Activated CD8-positive, alpha-beta memory T cell treated with anti-CD3 and anti-CD28 coated beads, Interleukin-2, amount 10 ng/mL, durations not matched to agents 7 days and 5 days (primary cell): ENCODE results near the gene PDE4D. TPM values are rescaled to one million over a fixed set of nuclear protein-coding genes. Genes with fewer than 3 reads are reported as not detected.
"Not testable (repeated sequence)": the region's sequence is repeated elsewhere in the genome, so short reads cannot be mapped to it uniquely, and the experiment has no call there.

Experiments
- ATAC-seq: fragments of 150-1000 bp; cut with Tn5 transposase; one replicate; pipeline ENCODE4 v1.10.0; 2021; ENCODE audit warnings: moderate library complexity
- CTCF ChIA-PET: fragments of 350-600 bp; sonication (Branson Sonifier 250); formaldehyde crosslinking; loops from one replicate; lab custom pipeline; 2021; ENCODE audit warnings: antibody characterized with exemption; lab: Charles Lee
- DNase-seq: peaks from one replicate; pipeline ENCODE4 v3.0.0-alpha.2; 2020
- H3K27ac Mint-ChIP-seq: one replicate; pipeline ENCODE4 v1.8.0; 2021; ENCODE audit warnings: mild to moderate bottlenecking, mixed read lengths
- H3K27me3 Mint-ChIP-seq: one replicate; pipeline ENCODE4 v1.8.0; 2021; ENCODE audit warnings: mixed read lengths
- H3K36me3 Mint-ChIP-seq: one replicate; pipeline ENCODE4 v1.8.0; 2021; ENCODE audit warnings: mild to moderate bottlenecking, mixed read lengths
- H3K4me1 Mint-ChIP-seq: one replicate; pipeline ENCODE4 v1.8.0; 2021; ENCODE audit warnings: mixed read lengths
- H3K4me3 Mint-ChIP-seq: one replicate; pipeline ENCODE4 v1.8.0; 2021; ENCODE audit warnings: mild to moderate bottlenecking, moderate library complexity, mixed read lengths
- H3K9me3 Mint-ChIP-seq: one replicate; pipeline ENCODE4 v1.8.0; 2022; ENCODE audit warnings: low read depth, mixed read lengths
- total RNA-seq, 2 experiments: library from RNA; stranded (reverse); gene quantifications; one replicate each; pipeline ENCODE4 v1.2.3, GENCODE V29; 2021

PDE4D gene
- total RNA-seq, 2 experiments from 2014 or later = 59.3 to 66.2 TPM

- H3K4me1 Mint-ChIP-seq = no peaks in the 10 kb centered on the region
- H3K4me3 Mint-ChIP-seq = no peak overlapping the region
- no peak for DNase-seq
- no peak overlapping the region for H3K27ac Mint-ChIP-seq
- CTCF ChIA-PET = no interaction called here
- peaks cover 4% of the 10 kb centered on the region for H3K27me3 Mint-ChIP-seq
- ATAC-seq = no peak
- H3K9me3 Mint-ChIP-seq = no peaks in the 10 kb centered on the region
- no peaks in the 10 kb centered on the region for H3K36me3 Mint-ChIP-seq
Observed at GRCh38 chr5:59756373-59757035, 137.0 kb downstream of the PDE4D start.

DNA sequence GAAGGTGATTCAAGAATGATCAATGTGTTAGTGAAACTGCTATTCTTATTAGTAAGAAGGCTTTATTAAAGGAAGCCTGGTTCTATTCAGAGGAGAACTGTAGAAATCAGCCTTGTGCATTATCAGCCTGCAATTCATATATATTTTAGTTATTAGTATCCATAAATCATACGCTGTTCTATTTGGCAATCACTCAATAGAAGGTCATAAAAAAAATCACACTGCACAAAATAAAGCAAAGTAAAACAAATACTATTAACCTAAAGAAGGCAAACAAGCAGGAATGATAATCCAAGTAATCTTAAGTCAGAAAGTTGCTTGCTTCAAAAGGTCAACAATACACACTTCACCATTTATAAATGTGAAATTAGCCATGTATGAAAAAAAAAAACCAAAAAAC, 138.1 kb downstream of the PDE4D start:
- no peaks in the 10 kb centered on the region for H3K9me3 Mint-ChIP-seq
- CTCF ChIA-PET = no interaction called here
- H3K27me3 Mint-ChIP-seq = peaks cover 4% of the 10 kb centered on the region
- no peaks in the 10 kb centered on the region for H3K36me3 Mint-ChIP-seq
- H3K4me1 Mint-ChIP-seq = no peaks in the 10 kb centered on the region
- no peak for DNase-seq
- ATAC-seq = no peak
- no peak overlapping the region for H3K4me3 Mint-ChIP-seq
- no peak overlapping the region for H3K27ac Mint-ChIP-seq

GRCh38 chr5:59753599-59753998, 139.9 kb downstream of the PDE4D start:
- CTCF ChIA-PET = interaction anchor here (1.1 kb wide), 1 partner anchor 16 kb away, joined by 3 read pairs; no protein-coding TSS in a partner anchor
- Mint-ChIP-seq H3K36me3 (no peaks in the 10 kb centered on the region), H3K4me3 (no peak overlapping the region), H3K9me3 (no peaks in the 10 kb centered on the region), H3K27ac (no peak overlapping the region), H3K4me1 (no peaks in the 10 kb centered on the region), H3K27me3 (no peaks in the 10 kb centered on the region)
- ATAC-seq = no peak
- DNase-seq = no peak

DNA sequence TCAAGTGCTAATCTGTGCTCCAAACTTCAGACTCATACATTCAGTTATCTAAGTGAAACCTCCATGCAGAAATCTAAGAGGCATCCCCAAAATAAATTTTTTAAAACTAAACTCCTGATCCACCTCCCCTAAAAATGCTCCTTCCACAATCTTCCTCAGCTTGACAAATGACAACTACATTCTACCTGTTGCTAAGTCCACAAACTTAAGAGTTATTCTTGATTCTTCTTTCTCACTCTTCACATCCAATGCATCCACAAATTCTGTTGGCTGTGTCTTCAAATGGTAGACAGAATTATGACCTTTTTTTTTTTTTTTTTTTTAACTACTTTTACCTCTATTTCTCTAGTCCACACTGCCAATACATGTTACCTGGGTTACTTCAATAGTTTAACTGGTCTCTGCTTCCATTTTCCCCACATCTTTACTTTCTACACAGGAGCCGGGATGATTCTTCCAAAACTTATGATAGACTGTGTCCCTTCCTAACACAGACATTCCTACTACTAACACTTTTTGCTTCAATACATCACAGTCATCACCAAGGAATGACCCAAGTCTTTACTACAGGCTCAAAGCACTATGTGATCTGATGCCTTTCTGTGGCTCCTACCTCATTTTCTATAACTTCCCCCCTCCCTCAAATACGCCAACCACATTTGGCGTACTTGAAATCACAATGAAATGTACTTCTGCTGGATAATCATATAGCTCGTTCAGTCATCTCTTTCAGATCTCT, 143.6 kb downstream of the PDE4D start:
- H3K4me3 Mint-ChIP-seq = no peak overlapping the region
- no peaks in the 10 kb centered on the region for H3K4me1 Mint-ChIP-seq
- ATAC-seq = no peak
- H3K36me3 Mint-ChIP-seq = no peaks in the 10 kb centered on the region
- H3K9me3 Mint-ChIP-seq = no peaks in the 10 kb centered on the region
- no peak overlapping the region for H3K27ac Mint-ChIP-seq
- peaks cover 3% of the 10 kb centered on the region for H3K27me3 Mint-ChIP-seq
- DNase-seq = no peak
- CTCF ChIA-PET = no interaction called here

- H3K27ac Mint-ChIP-seq, H3K9me3 Mint-ChIP-seq, H3K4me3 Mint-ChIP-seq, CTCF ChIA-PET, ATAC-seq, DNase-seq, H3K36me3 Mint-ChIP-seq, H3K27me3 Mint-ChIP-seq, H3K4me1 Mint-ChIP-seq: not testable (repeated sequence)
Observed at GRCh38 chr5:59748036-59748663, 145.4 kb downstream of the PDE4D start.

GRCh38 chr5:59746241-59746765, 147.2 kb downstream of the PDE4D start:
- Mint-ChIP-seq H3K4me3 (no peak overlapping the region), H3K9me3 (no peaks in the 10 kb centered on the region), H3K36me3 (no peaks in the 10 kb centered on the region), H3K27me3 (peaks cover 3% of the 10 kb centered on the region), H3K27ac (no peak overlapping the region), H3K4me1 (no peaks in the 10 kb centered on the region)
- CTCF ChIA-PET = no interaction called here
- ATAC-seq (no peak), DNase-seq (no peak)

DNA sequence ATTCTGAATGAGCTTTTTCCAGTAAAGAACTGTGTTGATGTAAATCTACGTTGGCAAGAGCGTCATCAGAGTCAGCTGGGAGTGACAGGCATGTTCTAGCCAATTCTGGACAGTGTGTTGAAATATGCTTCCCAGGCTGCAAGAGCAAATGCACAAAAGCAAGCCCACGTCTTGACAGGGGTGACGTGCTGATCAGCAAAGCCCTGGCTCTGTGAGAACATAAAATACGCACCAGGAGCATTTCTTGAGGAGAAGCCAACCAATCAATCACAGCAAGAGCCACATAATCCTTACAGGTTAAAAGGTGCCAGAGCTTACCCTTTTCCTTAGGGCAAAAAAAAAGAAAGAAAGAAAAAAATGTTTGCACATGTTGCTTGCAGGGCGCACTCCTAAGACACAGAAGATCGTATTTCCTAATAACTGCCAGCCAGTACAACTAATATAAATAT, 148.1 kb downstream of the PDE4D start:
- H3K9me3 Mint-ChIP-seq = no peaks in the 10 kb centered on the region
- no peak overlapping the region for H3K4me3 Mint-ChIP-seq
- peaks cover 7% of the 10 kb centered on the region for H3K27me3 Mint-ChIP-seq
- H3K27ac Mint-ChIP-seq = no peak overlapping the region
- no peak for ATAC-seq
- CTCF ChIA-PET = no interaction called here
- no peaks in the 10 kb centered on the region for H3K36me3 Mint-ChIP-seq
- H3K4me1 Mint-ChIP-seq = no peaks in the 10 kb centered on the region
- DNase-seq = no peak

GRCh38 chr5:59744531-59744992, 149.0 kb downstream of the PDE4D start:
- Mint-ChIP-seq H3K27me3 (peaks cover 7% of the 10 kb centered on the region), H3K4me1 (no peaks in the 10 kb centered on the region)
- no peak for ATAC-seq

DNA sequence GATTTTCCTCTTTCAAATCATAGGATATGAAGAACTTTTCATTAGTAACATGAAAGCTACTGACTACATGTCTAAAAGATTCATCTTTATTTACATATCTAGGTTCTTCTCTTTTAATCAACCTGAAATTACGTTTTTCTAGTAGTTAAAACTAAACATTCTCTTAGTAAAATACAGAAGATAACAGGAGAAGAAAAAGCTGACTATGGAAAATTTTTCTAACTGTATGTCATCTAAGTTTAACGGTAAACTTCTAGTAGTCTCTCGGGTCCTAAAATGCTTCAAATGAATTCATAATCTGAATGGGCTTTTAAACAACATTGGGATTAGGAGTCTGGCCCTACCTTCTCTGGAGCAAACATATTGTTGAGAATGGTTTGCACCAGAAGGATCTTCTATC, 151.9 kb downstream of the PDE4D start:
- no peak overlapping the region for H3K4me3 Mint-ChIP-seq
- DNase-seq = no peak
- H3K27ac Mint-ChIP-seq = no peak overlapping the region
- no peaks in the 10 kb centered on the region for H3K9me3 Mint-ChIP-seq
- CTCF ChIA-PET = no interaction called here
- H3K36me3 Mint-ChIP-seq = no peaks in the 10 kb centered on the region
- H3K27me3 Mint-ChIP-seq = peaks cover 7% of the 10 kb centered on the region
- no peaks in the 10 kb centered on the region for H3K4me1 Mint-ChIP-seq
- ATAC-seq = no peak

More at GRCh38 chr5:59744531-59744992, 149.0 kb downstream of the PDE4D start:
- Mint-ChIP-seq H3K4me3 (no peak overlapping the region), H3K27ac (no peak overlapping the region), H3K9me3 (no peaks in the 10 kb centered on the region), H3K36me3 (no peaks in the 10 kb centered on the region)
- CTCF ChIA-PET = no interaction called here
- DNase-seq = no peak

GRCh38 chr5:59738024-59738423, 155.5 kb downstream of the PDE4D start:
- DNase-seq = no peak
- no peak for ATAC-seq
- CTCF ChIA-PET = no interaction called here
- Mint-ChIP-seq H3K4me3 (no peak overlapping the region), H3K27ac (no peak overlapping the region), H3K9me3 (no peaks in the 10 kb centered on the region), H3K36me3 (no peaks in the 10 kb centered on the region), H3K4me1 (no peaks in the 10 kb centered on the region), H3K27me3 (peaks cover 5% of the 10 kb centered on the region)

DNA sequence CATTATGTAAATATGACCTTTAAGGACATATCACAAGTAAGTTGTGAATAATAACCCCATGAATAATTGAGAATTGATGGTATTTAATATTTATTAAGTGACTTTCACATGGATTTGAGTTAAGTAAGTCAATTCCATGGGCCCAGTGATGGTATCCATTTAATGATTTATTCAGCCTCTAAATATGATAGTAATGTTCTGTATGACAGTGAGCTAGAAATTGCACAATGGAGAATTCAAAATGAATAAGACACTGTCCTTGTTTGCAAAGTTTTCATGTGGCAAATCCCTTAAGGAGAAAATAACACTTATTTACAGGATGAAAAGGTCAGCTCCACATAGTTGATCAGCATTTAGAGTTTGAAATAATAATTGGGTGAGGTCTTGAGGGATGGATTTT, 160.7 kb downstream of the PDE4D start:
- ATAC-seq = no peak
- DNase-seq = no peak
- H3K9me3 Mint-ChIP-seq = no peaks in the 10 kb centered on the region
- H3K36me3 Mint-ChIP-seq = no peaks in the 10 kb centered on the region
- peaks cover 14% of the 10 kb centered on the region for H3K27me3 Mint-ChIP-seq
- no peak overlapping the region for H3K27ac Mint-ChIP-seq
- H3K4me3 Mint-ChIP-seq = no peak overlapping the region
- CTCF ChIA-PET = interaction anchor here (1.0 kb wide), 1 partner anchor 10 kb away, joined by 3 read pairs; no protein-coding TSS in a partner anchor
- H3K4me1 Mint-ChIP-seq = no peaks in the 10 kb centered on the region

- CTCF ChIA-PET = no interaction called here
- ATAC-seq = no peak
- Mint-ChIP-seq H3K36me3 (no peaks in the 10 kb centered on the region), H3K4me1 (no peaks in the 10 kb centered on the region), H3K27me3 (peaks cover 14% of the 10 kb centered on the region), H3K4me3 (no peak overlapping the region), H3K27ac (no peak overlapping the region), H3K9me3 (no peaks in the 10 kb centered on the region)
- no peak for DNase-seq
Observed at GRCh38 chr5:59732301-59732700, 161.2 kb downstream of the PDE4D start.

DNA sequence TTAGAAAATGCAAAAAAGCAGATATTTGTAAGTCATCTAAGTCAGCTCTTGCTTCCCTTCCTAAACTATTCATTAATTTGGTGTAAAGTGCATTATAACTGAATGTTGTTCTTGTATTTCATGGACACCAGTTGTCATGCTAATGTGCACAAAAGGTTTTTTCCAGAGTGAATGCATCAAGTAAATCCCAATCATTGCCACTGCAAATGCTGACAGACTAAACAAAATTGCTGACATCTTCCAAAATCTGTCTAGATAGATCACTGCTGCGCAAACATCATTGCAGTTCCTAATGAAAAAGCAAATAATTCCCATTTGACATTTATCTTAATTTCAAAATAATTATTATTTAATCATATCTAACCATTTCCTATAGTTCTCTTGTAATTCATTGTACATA, 161.7 kb downstream of the PDE4D start:
- H3K4me1 Mint-ChIP-seq = no peaks in the 10 kb centered on the region
- H3K27me3 Mint-ChIP-seq = peaks cover 14% of the 10 kb centered on the region
- no peak for DNase-seq
- ATAC-seq = no peak
- no peaks in the 10 kb centered on the region for H3K9me3 Mint-ChIP-seq
- H3K4me3 Mint-ChIP-seq = no peak overlapping the region
- no peaks in the 10 kb centered on the region for H3K36me3 Mint-ChIP-seq
- CTCF ChIA-PET = no interaction called here
- no peak overlapping the region for H3K27ac Mint-ChIP-seq
